ENCODE measurements around the gene NDST4. TPM values are rescaled to one million over a fixed set of nuclear protein-coding genes. Genes with fewer than 3 reads are reported as not detected.

The NDST4 gene
- total RNA-seq, 1 experiment from 2014 or later, result not detected

GRCh38 chr4:114921191-114921590, 192.2 kb downstream of the NDST4 start:
- no peak overlapping the region for H2BK120ac ChIP-seq (ENCODE audit: low read depth, low read length, poor library complexity, severe bottlenecking)
- Mint-ChIP-seq H3K9me3 (peaks cover 0 to 2% of the 10 kb centered on the region in 2 experiments; a peak in 1 of 5 replicates), H3K27me3 (ENCODE audit: low read depth) (no peaks in the 10 kb centered on the region), H3K4me1 (peaks cover 33% of the 10 kb centered on the region in 2 experiments), H3K4me3 (no peak overlapping the region), H3K36me3 (ENCODE audit: insufficient read depth in 1 of 3, low read depth in 3 of 3) (no peaks in the 10 kb centered on the region; a peak in 1 of 7 replicates), H3K27ac (no peak overlapping the region)
- H3K4me1 ChIP-seq (ENCODE audit: insufficient read depth, low read length), result peaks cover 5% of the 10 kb centered on the region; the same call in 1 of the 2 replicates
- H3K79me1 ChIP-seq (ENCODE audit: insufficient read depth, low read depth, low read length, poor library complexity, severe bottlenecking), result no peaks in the 10 kb centered on the region
- no peak overlapping the region for H3K23ac ChIP-seq (ENCODE audit: insufficient read length, low read depth, low read length)
- H3K4ac ChIP-seq (ENCODE audit: low read depth, low read length), result no peak overlapping the region
- no peak overlapping the region for H2BK12ac ChIP-seq (ENCODE audit: insufficient read length, low read depth, low read length)
- no peak overlapping the region for H3K56ac ChIP-seq (ENCODE audit: insufficient read length, low read depth, low read length)
- no peak overlapping the region for H2BK15ac ChIP-seq (ENCODE audit: low read depth, low read length)
- H3K4me2 ChIP-seq (ENCODE audit: insufficient read depth, insufficient read length, low read length), result no peak overlapping the region
- no peaks in the 10 kb centered on the region for H3K27me3 ChIP-seq (ENCODE audit: insufficient read depth, low read length)
- no peak overlapping the region for H3K27ac ChIP-seq (ENCODE audit: insufficient read length, low read depth, low read length)
- no peak overlapping the region for H4K5ac ChIP-seq (ENCODE audit: insufficient read length, low read depth, low read length)
- WGBS (ENCODE audit: extremely low coverage, insufficient read length, low lambda C conversion rate), result no CpG with 5 or more reads among the region's 3 CpGs
- no peaks in the 10 kb centered on the region for H4K20me1 ChIP-seq (ENCODE audit: control insufficient read depth, insufficient read depth, insufficient read length)
- H3K79me2 ChIP-seq (ENCODE audit: insufficient read depth, low read length), result no peaks in the 10 kb centered on the region
- no peaks in the 10 kb centered on the region for H3K9me3 ChIP-seq (ENCODE audit: control insufficient read depth, low read depth, low read length)
- no peak for TF ChIP-seq CTCF (conservative IDR thresholded peaks at IDR 0.05)
- H3K18ac ChIP-seq (ENCODE audit: insufficient read length, low read depth, low read length), result no peak overlapping the region
- no peak overlapping the region for H2AK5ac ChIP-seq (ENCODE audit: insufficient read length, low read length)
- no peak overlapping the region for H3T11ph ChIP-seq (ENCODE audit: low read length)
- no peaks in the 10 kb centered on the region for H3K23me2 ChIP-seq (ENCODE audit: insufficient read length, low read depth, low read length, poor library complexity, severe bottlenecking)
- no peak overlapping the region for H4K91ac ChIP-seq (ENCODE audit: insufficient read length, low read depth, low read length)
- H2BK5ac ChIP-seq (ENCODE audit: insufficient read length, low read length), result no peak overlapping the region
- DNase-seq, result no peak
- H3K14ac ChIP-seq (ENCODE audit: insufficient read depth, low read length), result no peak overlapping the region
- no peak overlapping the region for H2AFZ ChIP-seq (ENCODE audit: low read length)
- H3K9ac ChIP-seq (ENCODE audit: extremely low read depth, insufficient read length, low read length), result no peak overlapping the region
- H4K8ac ChIP-seq (replicated peaks; ENCODE audit: insufficient read length, low read depth, low read length), result no peak overlapping the region
- H2BK20ac ChIP-seq (ENCODE audit: low read depth, low read length, poor library complexity, severe bottlenecking), result no peak overlapping the region

Measured in H9 (cell line).